Fibroblast of lung (primary cell): ENCODE data around the gene IFITM5.
"Not testable (repeated sequence)": the region's sequence is repeated elsewhere in the genome, so short reads cannot be mapped to it uniquely, and the experiment has no call there.

Experiments
- CTCF ChIP-seq, 2 donors: IDR thresholded peaks in 1 of 2; conservative IDR thresholded peaks in 1 of 2; 1 replicate in 1 of 2; 2 replicates in 1 of 2; pipeline ENCODE4 v1.5.1; 2011 to 2012; ENCODE audit warnings: low read length in 2 of 2, control low read depth in 1 of 2, inconsistent platforms in 1 of 2, low read depth in 1 of 2, mild to moderate bottlenecking in 1 of 2
- EZH2 ChIP-seq: IDR thresholded peaks from 2 replicates; pipeline ENCODE4 v1.5.1; 2012; ENCODE audit warnings: low read length, control low read depth, mild to moderate bottlenecking; ENCODE audit errors: missing control alignments

DNA sequence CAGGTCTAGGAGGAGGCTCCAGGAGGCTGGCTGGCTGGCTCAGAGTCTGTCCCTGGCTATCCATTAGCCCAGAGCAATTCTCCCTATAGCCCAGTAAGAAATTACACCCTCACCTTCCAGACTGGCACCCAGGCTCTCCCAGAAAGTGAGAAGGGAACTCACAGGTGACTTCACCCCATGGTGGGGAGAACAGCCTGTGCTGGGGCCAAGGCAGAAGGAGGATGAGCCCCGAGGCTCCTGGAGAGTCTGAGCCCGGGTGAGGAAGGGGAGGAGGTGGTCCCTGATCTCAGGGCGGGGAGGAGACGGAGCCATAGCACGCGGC, 15.2 kb upstream of the IFITM5 start:
- TF ChIP-seq EZH2; CTCF (conservative IDR thresholded peaks at IDR 0.05 in 1 of 2, IDR thresholded peaks at IDR 0.05 in 1 of 2; ENCODE audit: low read depth in 1 of 2, low read length in 2 of 2): not testable (repeated sequence)
